Kidney (tissue), 14 donors: Measurements from ENCODE around the gene OSGEP. TPM values are rescaled to one million over a fixed set of nuclear protein-coding genes. Genes with fewer than 3 reads are reported as not detected.

ENCODE experiments used
- DNase-seq, 5 donors: peaks; one replicate each; pipeline ENCODE4 v3.0.0-alpha.2; 2013 to 2020
- FAIRE-seq: peaks from 2 replicates; lab custom pipeline; 2012; peaks lifted over from hg19 to GRCh38; lab: Jason Lieb, UNC
- H3K27ac ChIP-seq, 2 donors: one replicate each; pipeline ENCODE4 v1.7.0; 2013; ENCODE audit warnings: low read depth in 2 of 2, low read length in 2 of 2, inconsistent platforms in 1 of 2
- H3K27me3 ChIP-seq: one replicate; pipeline ENCODE4 v1.7.1; 2013; ENCODE audit warnings: low read length, inconsistent platforms; ENCODE audit not compliant: control insufficient read depth, insufficient read depth
- H3K36me3 ChIP-seq, 3 donors: one replicate each; pipeline versions ENCODE4 v1.7.0 to v1.7.1; 2013; ENCODE audit warnings: low read length in 3 of 3, control low read depth in 1 of 3, inconsistent platforms in 1 of 3; ENCODE audit not compliant: insufficient read depth in 3 of 3, control insufficient read depth in 2 of 3
- H3K4me1 ChIP-seq, 3 donors: one replicate each; pipeline versions ENCODE4 v1.7.0 to v1.7.1; 2013; ENCODE audit warnings: low read length in 3 of 3, inconsistent platforms in 1 of 3, low read depth in 1 of 3; ENCODE audit not compliant: control insufficient read depth in 2 of 3, insufficient read depth in 2 of 3
- H3K4me3 ChIP-seq, 3 donors: one replicate each; pipeline versions ENCODE4 v1.7.0 to v1.8.1; 2013; ENCODE audit warnings: low read length in 3 of 3, control low read depth in 1 of 3, inconsistent platforms in 1 of 3
- H3K9ac ChIP-seq, 3 donors: one replicate each; pipeline versions ENCODE4 v1.7.0 to v1.7.1; 2013; ENCODE audit warnings: low read length in 3 of 3, control low read depth in 1 of 3, inconsistent platforms in 1 of 3
- H3K9me3 ChIP-seq, 3 donors: one replicate each; pipeline versions ENCODE4 v1.7.0 to v1.7.1; 2013; ENCODE audit warnings: low read length in 3 of 3, control low read depth in 1 of 3, inconsistent platforms in 1 of 3; ENCODE audit not compliant: control insufficient read depth in 2 of 3, insufficient read depth in 1 of 3
- intact Hi-C: fragments of 100-400 bp; cut with DNase I; formaldehyde crosslinking; loops from one replicate; pipeline ENCODE4 v1.11.1; 2022
- polyA plus RNA-seq: library from polyadenylated mRNA; stranded (reverse); fragments of 350-450 nt; fragmentation: Illumina TruSeq; extraction: RNeasy Lipid Tissue Mini Kit (QIAGEN cat#74804); gene quantifications from one replicate; pipeline ENCODE4 v1.2.3, GENCODE V29; 2014; ENCODE audit warnings: low read depth, low replicate concordance; ENCODE audit not compliant: insufficient read depth
- total RNA-seq: library from RNA; stranded (reverse); fragmentation: NEBNext Ultra II Directional; extraction: Animal tissue kit (Norgen Biotek cat#: 25700); gene quantifications from one replicate; pipeline ENCODE4 v1.2.1, GENCODE V29; 2021
- TF ChIP-seq, protein P1 (sequence below): IDR thresholded peaks from 3 replicates; pipeline ENCODE4 v1.5.1; 2012; ENCODE audit warnings: mild to moderate bottlenecking, moderate library complexity, borderline replicate concordance; ENCODE audit not compliant: insufficient read depth; ENCODE audit errors: extremely low read depth
- donor health status: control.
- donor health status: control.
- donor health status: control.
- donor health status: control.
- donor health status: control.
- donor health status: DM: yes; HTN: yes; CAD: no.
- donor health status: Normal renal cell carcinoma (clear cell type).

The OSGEP gene
- total and polyA plus RNA-seq, 2 donors from 2014 or later = 30.3 to 32.4 TPM

DNA sequence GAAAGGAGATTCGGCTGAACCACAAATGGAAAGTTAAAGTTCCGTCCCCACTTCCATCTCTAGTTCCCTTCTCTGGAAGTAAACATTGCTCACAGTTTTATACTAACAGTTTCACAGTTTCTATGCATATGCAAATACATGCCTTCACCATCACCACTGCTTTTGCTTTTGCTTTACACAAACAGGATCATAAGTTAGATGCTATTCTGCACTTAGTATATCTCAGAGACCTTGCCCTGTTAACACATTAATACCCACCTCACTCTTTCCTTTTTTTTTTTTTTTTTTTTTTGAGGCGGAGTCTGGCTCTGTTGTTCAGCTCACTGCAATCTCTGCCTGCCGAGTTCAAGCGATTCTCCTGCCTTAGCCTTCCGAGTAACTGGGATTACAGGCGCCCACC is 42.2 kb downstream of the OSGEP start:
- TF ChIP-seq, protein P1, sequence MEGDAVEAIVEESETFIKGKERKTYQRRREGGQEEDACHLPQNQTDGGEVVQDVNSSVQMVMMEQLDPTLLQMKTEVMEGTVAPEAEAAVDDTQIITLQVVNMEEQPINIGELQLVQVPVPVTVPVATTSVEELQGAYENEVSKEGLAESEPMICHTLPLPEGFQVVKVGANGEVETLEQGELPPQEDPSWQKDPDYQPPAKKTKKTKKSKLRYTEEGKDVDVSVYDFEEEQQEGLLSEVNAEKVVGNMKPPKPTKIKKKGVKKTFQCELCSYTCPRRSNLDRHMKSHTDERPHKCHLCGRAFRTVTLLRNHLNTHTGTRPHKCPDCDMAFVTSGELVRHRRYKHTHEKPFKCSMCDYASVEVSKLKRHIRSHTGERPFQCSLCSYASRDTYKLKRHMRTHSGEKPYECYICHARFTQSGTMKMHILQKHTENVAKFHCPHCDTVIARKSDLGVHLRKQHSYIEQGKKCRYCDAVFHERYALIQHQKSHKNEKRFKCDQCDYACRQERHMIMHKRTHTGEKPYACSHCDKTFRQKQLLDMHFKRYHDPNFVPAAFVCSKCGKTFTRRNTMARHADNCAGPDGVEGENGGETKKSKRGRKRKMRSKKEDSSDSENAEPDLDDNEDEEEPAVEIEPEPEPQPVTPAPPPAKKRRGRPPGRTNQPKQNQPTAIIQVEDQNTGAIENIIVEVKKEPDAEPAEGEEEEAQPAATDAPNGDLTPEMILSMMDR = no peak
- peak overlapping the region; percentile 70 to 98 (median 98) for H3K4me3 ChIP-seq
- peaks cover 0 to 9% (median 3%) of the 10 kb centered on the region in 3 donors for H3K4me1 ChIP-seq
- intact Hi-C loops = loop anchor here (10.0 kb wide), 1 partner anchor 192 kb away; no protein-coding TSS in a partner anchor
- DNase-seq (peak in 2 of 5 donors; percentile 19 to 22), FAIRE-seq (no peak)
- H3K27ac ChIP-seq = peak overlapping the region in 1 of 2 donors; percentile 99
- no peaks in the 10 kb centered on the region for H3K9me3 ChIP-seq
- peak overlapping the region in 2 of 3 donors; percentile 57 to 96 for H3K9ac ChIP-seq
- H3K27me3 ChIP-seq = no peaks in the 10 kb centered on the region
- peaks cover 0 to 9% (median 6%) of the 10 kb centered on the region in 3 donors for H3K36me3 ChIP-seq

DNA sequence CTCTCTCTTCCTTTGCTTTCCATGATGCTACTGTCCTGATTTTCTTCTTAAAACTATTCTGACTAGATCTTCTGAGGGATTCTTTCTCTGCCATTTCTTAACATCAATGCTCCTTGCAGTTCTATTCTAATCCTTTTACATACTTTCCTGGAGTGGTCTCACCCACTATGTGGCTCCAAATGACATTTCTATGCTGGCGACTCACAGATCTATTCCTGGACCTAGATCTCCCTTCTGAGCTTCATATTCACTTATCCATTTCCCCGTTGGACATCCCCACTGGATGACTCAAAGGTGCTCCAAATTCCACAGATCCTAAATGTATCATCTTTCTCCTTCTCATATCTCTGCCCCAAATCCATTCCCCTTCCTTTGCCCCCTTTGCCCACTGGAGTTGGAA is 45.4 kb downstream of the OSGEP start:
- H3K9ac ChIP-seq = no peak overlapping the region
- intact Hi-C loops = no loop called here
- TF ChIP-seq, protein P1 = no peak

DNA sequence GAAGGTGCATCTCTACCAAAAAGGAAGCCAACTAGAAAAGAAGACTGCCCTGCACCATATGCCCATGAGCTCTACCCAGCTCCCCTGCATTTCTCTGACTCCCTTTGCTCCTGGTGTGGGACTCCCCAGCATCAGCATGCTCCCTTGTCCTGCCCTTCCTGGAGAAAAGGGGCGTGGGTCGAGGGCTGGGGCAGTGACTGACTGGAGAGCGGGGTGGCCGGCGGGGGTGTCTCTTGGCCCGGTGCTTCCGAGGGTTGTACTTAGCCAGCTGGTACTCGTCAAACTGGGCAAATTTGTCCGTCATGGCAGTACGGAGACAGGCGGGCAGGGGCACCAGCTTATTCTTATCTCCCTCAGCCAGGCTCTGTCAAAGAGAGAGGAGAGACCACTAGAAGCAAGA is 51.1 kb downstream of the OSGEP start:
- DNase-seq (no peak), FAIRE-seq (no peak)
- TF ChIP-seq, protein P1 = no peak
- Histone ChIP-seq H3K9me3 (no peaks in the 10 kb centered on the region), H3K4me1 (no peaks in the 10 kb centered on the region), H3K27ac (no peak overlapping the region), H3K27me3 (no peaks in the 10 kb centered on the region), H3K36me3 (peaks cover 2 to 40% (median 38%) of the 10 kb centered on the region in 3 donors), H3K4me3 (no peak overlapping the region), H3K9ac (no peak overlapping the region)
- intact Hi-C loops = no loop called here

More for the DNA sequence above, 45.4 kb downstream of the OSGEP start:
- no peak for DNase-seq
- H3K4me1 ChIP-seq = peaks cover 0 to 6% (median 3%) of the 10 kb centered on the region in 3 donors
- no peaks in the 10 kb centered on the region for H3K9me3 ChIP-seq
- FAIRE-seq = no peak
- no peak overlapping the region for H3K27ac ChIP-seq
- H3K36me3 ChIP-seq = peaks cover 0 to 25% (median 23%) of the 10 kb centered on the region in 3 donors
- no peaks in the 10 kb centered on the region for H3K27me3 ChIP-seq
- no peak overlapping the region for H3K4me3 ChIP-seq
